Non-pigmented ciliary epithelial cell (primary cell): ENCODE results near the gene SPATA45.
A peak's percentile ranks its signal among the peaks of the same experiment; 100 is the strongest.

Source experiments
- DNase-seq: peaks from one replicate; pipeline ENCODE4 v3.0.0-alpha.2; 2010; ENCODE audit warnings: low read depth

SPATA45 gene

GRCh38 chr1:212828395-212828794 is 19.1 kb downstream of the SPATA45 start:
- DNase-seq, result no peak

- DNase-seq, result no peak
Measured at GRCh38 chr1:212827831-212828278, 19.6 kb downstream of the SPATA45 start.

- no peak for DNase-seq
Measured at GRCh38 chr1:212827171-212827776, 20.2 kb downstream of the SPATA45 start.

- no peak for DNase-seq
Measured at GRCh38 chr1:212825798-212826452, 21.5 kb downstream of the SPATA45 start.

GRCh38 chr1:212824201-212824600 is 23.2 kb downstream of the SPATA45 start:
- no peak for DNase-seq

- DNase-seq, result no peak
Measured at GRCh38 chr1:212822956-212823355, 24.5 kb downstream of the SPATA45 start.

GRCh38 chr1:212820969-212821368 is 26.5 kb downstream of the SPATA45 start:
- no peak for DNase-seq

- peak; percentile 4 for DNase-seq
Measured at GRCh38 chr1:212819726-212820125, 27.7 kb downstream of the SPATA45 start.

GRCh38 chr1:212816567-212817278 is 30.7 kb downstream of the SPATA45 start:
- no peak for DNase-seq

GRCh38 chr1:212814537-212815334 is 32.7 kb downstream of the SPATA45 start:
- DNase-seq, result no peak

GRCh38 chr1:212805767-212806166 is 41.7 kb downstream of the SPATA45 start:
- DNase-seq, result no peak

GRCh38 chr1:212797681-212798080 is 49.8 kb downstream of the SPATA45 start:
- DNase-seq, result no peak

- DNase-seq, result no peak
Measured at GRCh38 chr1:212794561-212795014, 52.9 kb downstream of the SPATA45 start.

GRCh38 chr1:212792396-212792908 is 55.0 kb downstream of the SPATA45 start:
- DNase-seq, result no peak

- DNase-seq, result peak; percentile 67
Measured at GRCh38 chr1:212791676-212792395, 55.6 kb downstream of the SPATA45 start, which contains the start of the genes NSL1 and TATDN3. Gene NSL1 (minus strand): TSS chr1:212791777. CDS start chr1:212791763, 14 bp downstream. Gene TATDN3 (plus strand): TSS chr1:212791894. CDS start chr1:212791922, 28 bp downstream.

- DNase-seq, result no peak
Measured at GRCh38 chr1:212791261-212791675, 56.2 kb downstream of the SPATA45 start.

- no peak for DNase-seq
Measured at GRCh38 chr1:212785871-212786270, 61.6 kb downstream of the SPATA45 start.

- DNase-seq, result no peak
Measured at GRCh38 chr1:212783976-212784375, 63.5 kb downstream of the SPATA45 start.

- DNase-seq, result no peak
Measured at GRCh38 chr1:212782422-212783154, 64.9 kb downstream of the SPATA45 start.

- no peak for DNase-seq
Measured at GRCh38 chr1:212781225-212781624, 66.2 kb downstream of the SPATA45 start.
